ENCODE data around the gene EPHA2. TPM values are rescaled to one million over a fixed set of nuclear protein-coding genes. Genes with fewer than 3 reads are reported as not detected.

EPHA2 gene
- polyA plus RNA-seq (2013, experiment 1 of 4) = 28.0 TPM
- polyA plus RNA-seq (2013, experiment 2 of 4) = 24.0 TPM
- polyA plus RNA-seq (2013, experiment 3 of 4) = 17.4 TPM
- 17.6 TPM for polyA plus RNA-seq (2013, experiment 4 of 4)

GRCh38 chr1:16155537-16156410 lies at the start of gene EPHA2:
Gene EPHA2 (minus strand): TSS chr1:16156069. CDS start chr1:16155932, 137 bp downstream.
- Histone ChIP-seq H3K27me3 (ENCODE audit: control insufficient read depth, insufficient read depth, low read length, poor library complexity, severe bottlenecking) (peaks cover 24% of the 10 kb centered on the region), H3K36me3 (ENCODE audit: control insufficient read depth, insufficient read depth, low read length) (no peaks in the 10 kb centered on the region), H3K4me3 (ENCODE audit: insufficient read depth, low read depth, low read length) (peak within 1 kb of the TSS; percentile 67), H3K4me1 (ENCODE audit: control insufficient read depth, insufficient read depth, low read length) (peaks cover 46% of the 10 kb centered on the region), H3K9me3 (ENCODE audit: control insufficient read depth, low read length) (no peaks in the 10 kb centered on the region), H3K27ac (ENCODE audit: insufficient read depth, low read depth, low read length, poor library complexity, severe bottlenecking) (peak within 1 kb of the TSS; percentile 57)
- 0 to 1% methylated on average over 89 of the region's 89 CpGs for WGBS, 2 experiments

DNA sequence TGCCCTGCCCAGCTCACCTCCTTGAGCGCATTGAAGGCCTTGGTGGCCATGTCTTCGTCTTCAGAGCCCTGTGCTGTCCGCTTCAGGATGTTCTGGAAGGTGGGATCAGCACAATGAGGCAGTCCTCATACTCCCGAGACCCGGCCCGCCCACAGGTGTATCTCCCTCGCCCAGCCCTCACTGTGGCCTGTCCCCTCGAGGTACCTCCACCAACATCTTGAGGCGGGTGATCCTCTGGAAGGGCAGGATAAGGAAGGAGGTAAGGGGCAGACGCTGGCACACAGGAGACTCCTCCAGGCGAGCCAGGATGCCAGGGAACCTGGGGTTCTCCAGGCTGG lies 49.4 kb upstream of the EPHA2 start:
- 88 to 89% methylated on average over 11 of the region's 11 CpGs for WGBS, 2 experiments

DNA sequence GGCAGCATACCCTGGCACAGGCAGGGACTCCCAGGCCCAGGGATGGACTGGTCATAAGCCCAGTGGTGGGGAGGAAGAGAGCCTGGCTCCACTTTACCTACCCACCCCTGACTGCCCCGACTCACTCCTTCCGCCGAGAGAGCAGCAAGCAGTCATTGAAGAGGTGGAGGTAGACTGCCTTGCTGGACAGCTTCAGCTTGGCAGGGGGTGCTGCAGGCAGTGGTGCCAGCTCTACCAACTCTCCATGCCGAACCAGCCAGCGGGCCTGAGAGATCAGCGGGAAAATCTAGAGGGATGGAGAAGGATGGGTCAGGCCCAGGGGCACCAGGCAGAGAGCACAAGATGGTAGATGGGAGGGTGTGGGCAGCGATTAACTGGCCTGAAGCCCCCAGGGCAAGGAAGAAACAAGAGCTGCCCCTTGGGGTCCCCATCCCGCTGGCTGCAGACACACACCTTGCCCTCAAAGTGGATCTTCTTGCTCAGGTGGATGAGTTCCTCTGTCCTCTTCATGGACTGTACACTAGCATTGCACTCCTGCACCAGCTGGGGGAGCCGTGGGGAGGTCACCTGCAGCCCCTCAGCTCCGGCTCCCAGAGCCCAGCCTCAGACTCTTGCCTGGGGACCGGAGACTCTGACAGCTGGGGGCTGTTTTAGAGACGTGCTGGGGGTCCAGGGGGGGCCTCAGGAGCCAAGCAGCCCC lies 48.9 kb upstream of the EPHA2 start:
- Histone ChIP-seq H3K9me3 (ENCODE audit: control insufficient read depth, low read length) (no peaks in the 10 kb centered on the region), H3K27me3 (ENCODE audit: control insufficient read depth, insufficient read depth, low read length, poor library complexity, severe bottlenecking) (peaks cover 19% of the 10 kb centered on the region), H3K4me1 (ENCODE audit: control insufficient read depth, insufficient read depth, low read length) (peaks cover 9% of the 10 kb centered on the region), H3K27ac (ENCODE audit: insufficient read depth, low read depth, low read length, poor library complexity, severe bottlenecking) (no peak overlapping the region), H3K4me3 (ENCODE audit: insufficient read depth, low read depth, low read length) (no peak overlapping the region), H3K36me3 (ENCODE audit: control insufficient read depth, insufficient read depth, low read length) (no peaks in the 10 kb centered on the region)
- WGBS, 2 experiments = 77 to 82% methylated on average over 12 of the region's 12 CpGs

More for the DNA sequence above, 49.4 kb upstream of the EPHA2 start:
- H3K27ac ChIP-seq (ENCODE audit: insufficient read depth, low read depth, low read length, poor library complexity, severe bottlenecking) = no peak overlapping the region
- H3K36me3 ChIP-seq (ENCODE audit: control insufficient read depth, insufficient read depth, low read length) = no peaks in the 10 kb centered on the region
- H3K4me3 ChIP-seq (ENCODE audit: insufficient read depth, low read depth, low read length) = no peak overlapping the region
- no peaks in the 10 kb centered on the region for H3K9me3 ChIP-seq (ENCODE audit: control insufficient read depth, low read length)
- H3K4me1 ChIP-seq (ENCODE audit: control insufficient read depth, insufficient read depth, low read length) = peaks cover 12% of the 10 kb centered on the region
- H3K27me3 ChIP-seq (ENCODE audit: control insufficient read depth, insufficient read depth, low read length, poor library complexity, severe bottlenecking) = peaks cover 19% of the 10 kb centered on the region

- WGBS, 2 experiments = 88 to 96% methylated on average over 2 of the region's 2 CpGs
- Histone ChIP-seq H3K4me3 (ENCODE audit: insufficient read depth, low read depth, low read length) (no peak overlapping the region), H3K27me3 (ENCODE audit: control insufficient read depth, insufficient read depth, low read length, poor library complexity, severe bottlenecking) (peaks cover 19% of the 10 kb centered on the region), H3K36me3 (ENCODE audit: control insufficient read depth, insufficient read depth, low read length) (no peaks in the 10 kb centered on the region), H3K9me3 (ENCODE audit: control insufficient read depth, low read length) (no peaks in the 10 kb centered on the region), H3K4me1 (ENCODE audit: control insufficient read depth, insufficient read depth, low read length) (peaks cover 7% of the 10 kb centered on the region), H3K27ac (ENCODE audit: insufficient read depth, low read depth, low read length, poor library complexity, severe bottlenecking) (no peak overlapping the region)
Observed at GRCh38 chr1:16204216-16204615, 48.3 kb upstream of the EPHA2 start.

- Histone ChIP-seq H3K9me3 (ENCODE audit: control insufficient read depth, low read length) (no peaks in the 10 kb centered on the region), H3K4me3 (ENCODE audit: insufficient read depth, low read depth, low read length) (no peak overlapping the region), H3K27ac (ENCODE audit: insufficient read depth, low read depth, low read length, poor library complexity, severe bottlenecking) (no peak overlapping the region), H3K36me3 (ENCODE audit: control insufficient read depth, insufficient read depth, low read length) (no peaks in the 10 kb centered on the region), H3K27me3 (ENCODE audit: control insufficient read depth, insufficient read depth, low read length, poor library complexity, severe bottlenecking) (peaks cover 15% of the 10 kb centered on the region), H3K4me1 (ENCODE audit: control insufficient read depth, insufficient read depth, low read length) (peaks cover 7% of the 10 kb centered on the region)
- 75 to 82% methylated on average over 3 of the region's 3 CpGs for WGBS, 2 experiments
Observed at GRCh38 chr1:16203550-16203949, 47.7 kb upstream of the EPHA2 start.

DNA sequence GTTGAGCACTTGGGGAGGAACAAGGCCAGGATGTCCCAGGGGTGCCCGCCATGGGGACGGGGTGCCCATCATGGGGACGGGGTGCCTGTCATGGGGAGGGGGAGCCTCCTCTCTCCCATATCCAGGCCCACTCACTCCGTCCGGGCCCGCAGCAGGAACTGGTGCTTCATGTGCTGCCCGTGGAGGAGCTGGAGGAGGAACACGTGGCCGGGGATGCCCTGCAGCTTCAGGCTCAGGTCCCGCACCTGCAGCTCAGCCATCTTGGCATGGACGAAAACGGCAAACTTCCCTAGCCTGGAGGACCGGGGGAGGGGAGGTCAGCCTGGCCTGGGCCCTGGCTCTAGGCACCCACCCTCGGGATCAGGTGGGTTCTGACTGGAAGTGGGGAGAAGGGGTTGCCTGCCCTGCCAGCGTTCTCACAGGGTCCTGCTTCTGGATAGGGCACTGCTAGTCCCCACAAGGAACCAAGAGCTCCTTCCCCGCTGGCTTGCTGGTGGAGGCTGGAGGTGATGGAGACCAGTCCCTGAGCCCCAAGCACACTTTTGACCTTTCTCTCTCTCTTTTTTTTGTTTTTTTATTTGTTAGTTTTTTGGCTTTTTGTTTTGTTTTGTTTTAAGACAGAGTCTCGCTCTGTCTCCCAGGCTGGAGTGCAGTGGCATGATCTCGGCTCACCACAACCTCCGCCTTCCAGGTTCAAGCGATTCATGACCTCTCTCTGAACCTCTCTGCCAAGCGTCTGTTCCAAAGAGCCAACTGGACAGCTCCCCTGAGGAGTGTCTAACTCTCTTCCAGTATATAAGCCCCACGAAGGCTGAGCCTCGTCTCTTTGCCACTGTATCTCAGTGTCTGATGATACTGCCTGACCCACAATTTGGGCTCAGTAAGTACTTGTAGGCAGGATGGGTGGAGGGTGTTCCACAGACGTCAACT lies 46.7 kb upstream of the EPHA2 start:
- Histone ChIP-seq H3K27ac (ENCODE audit: insufficient read depth, low read depth, low read length, poor library complexity, severe bottlenecking) (no peak overlapping the region), H3K4me1 (ENCODE audit: control insufficient read depth, insufficient read depth, low read length) (peaks cover 7% of the 10 kb centered on the region), H3K4me3 (ENCODE audit: insufficient read depth, low read depth, low read length) (no peak overlapping the region), H3K27me3 (ENCODE audit: control insufficient read depth, insufficient read depth, low read length, poor library complexity, severe bottlenecking) (peaks cover 6% of the 10 kb centered on the region), H3K9me3 (ENCODE audit: control insufficient read depth, low read length) (no peaks in the 10 kb centered on the region), H3K36me3 (ENCODE audit: control insufficient read depth, insufficient read depth, low read length) (no peaks in the 10 kb centered on the region)
- 91 to 93% methylated on average over 24 of the region's 24 CpGs for WGBS, 2 experiments

DNA sequence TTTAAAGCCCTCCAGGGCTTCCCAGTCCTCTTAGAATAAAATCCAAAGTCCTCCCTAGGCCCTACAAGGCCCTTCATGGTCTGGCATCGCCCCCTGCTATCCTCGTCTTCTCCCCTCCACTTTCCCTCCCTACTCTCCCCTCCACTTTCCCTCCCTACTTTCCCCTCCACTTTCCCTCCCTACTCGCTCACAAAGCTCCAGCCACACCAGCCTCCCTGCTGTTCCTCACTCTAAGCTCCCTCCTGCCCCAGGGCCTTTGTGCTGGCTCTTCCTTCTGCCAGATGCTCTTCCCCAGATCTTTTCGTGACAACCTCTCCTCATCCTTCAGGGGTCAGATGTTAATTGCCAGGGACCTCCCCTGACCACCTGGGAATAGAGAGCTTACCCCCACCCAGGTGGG lies 43.8 kb upstream of the EPHA2 start:
- H3K4me1 ChIP-seq (ENCODE audit: control insufficient read depth, insufficient read depth, low read length) = no peaks in the 10 kb centered on the region
- no peak overlapping the region for H3K4me3 ChIP-seq (ENCODE audit: insufficient read depth, low read depth, low read length)
- no peaks in the 10 kb centered on the region for H3K27me3 ChIP-seq (ENCODE audit: control insufficient read depth, insufficient read depth, low read length, poor library complexity, severe bottlenecking)
- H3K27ac ChIP-seq (ENCODE audit: insufficient read depth, low read depth, low read length, poor library complexity, severe bottlenecking) = no peak overlapping the region
- no peaks in the 10 kb centered on the region for H3K9me3 ChIP-seq (ENCODE audit: control insufficient read depth, low read length)
- no peaks in the 10 kb centered on the region for H3K36me3 ChIP-seq (ENCODE audit: control insufficient read depth, insufficient read depth, low read length)
- 64 to 75% methylated on average over 4 of the region's 4 CpGs for WGBS, 2 experiments

- no peaks in the 10 kb centered on the region for H3K27me3 ChIP-seq (ENCODE audit: control insufficient read depth, insufficient read depth, low read length, poor library complexity, severe bottlenecking)
- H3K4me3 ChIP-seq (ENCODE audit: insufficient read depth, low read depth, low read length) = no peak overlapping the region
- no peaks in the 10 kb centered on the region for H3K9me3 ChIP-seq (ENCODE audit: control insufficient read depth, low read length)
- H3K36me3 ChIP-seq (ENCODE audit: control insufficient read depth, insufficient read depth, low read length) = no peaks in the 10 kb centered on the region
- no peaks in the 10 kb centered on the region for H3K4me1 ChIP-seq (ENCODE audit: control insufficient read depth, insufficient read depth, low read length)
- 77 to 92% methylated on average over 1 of the region's 1 CpG for WGBS, 2 experiments
- H3K27ac ChIP-seq (ENCODE audit: insufficient read depth, low read depth, low read length, poor library complexity, severe bottlenecking) = no peak overlapping the region
Observed at GRCh38 chr1:16199157-16199501, 43.3 kb upstream of the EPHA2 start.

DNA sequence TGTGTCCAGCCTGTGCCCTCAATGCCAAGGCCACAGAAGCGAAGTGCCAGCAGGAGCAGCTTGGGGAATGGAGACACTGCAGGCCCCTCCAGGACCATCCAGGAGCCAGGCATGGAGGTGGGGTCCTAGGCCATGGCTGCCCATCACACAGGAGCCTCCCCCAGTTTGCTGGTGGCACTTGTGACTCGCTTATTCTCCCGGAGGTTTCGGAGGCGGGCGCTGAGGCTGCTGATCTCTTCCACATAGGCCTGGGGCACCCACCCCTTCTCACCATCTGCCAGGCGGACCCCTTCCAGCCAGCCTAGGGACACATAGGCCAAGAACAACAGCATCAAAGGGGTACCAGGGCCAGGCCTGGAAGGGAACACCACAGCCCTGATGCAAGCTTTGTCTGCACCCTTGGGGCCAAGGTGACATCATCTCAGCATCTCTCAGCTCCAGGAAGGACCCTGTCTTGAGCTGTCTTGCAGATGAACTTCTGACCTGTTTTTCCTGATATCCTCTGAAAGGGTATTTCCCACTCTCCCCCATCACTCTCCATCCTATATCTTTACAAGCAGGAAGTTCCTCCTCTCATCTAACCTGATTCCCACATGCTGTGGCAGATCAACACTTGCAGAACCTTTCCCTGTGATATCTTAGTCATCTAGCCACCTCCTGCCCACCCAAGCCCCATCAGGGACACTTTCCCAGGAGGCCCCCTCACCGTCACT lies 42.7 kb upstream of the EPHA2 start:
- Histone ChIP-seq H3K27me3 (ENCODE audit: control insufficient read depth, insufficient read depth, low read length, poor library complexity, severe bottlenecking) (no peaks in the 10 kb centered on the region), H3K9me3 (ENCODE audit: control insufficient read depth, low read length) (no peaks in the 10 kb centered on the region), H3K4me3 (ENCODE audit: insufficient read depth, low read depth, low read length) (no peak overlapping the region), H3K4me1 (ENCODE audit: control insufficient read depth, insufficient read depth, low read length) (no peaks in the 10 kb centered on the region), H3K36me3 (ENCODE audit: control insufficient read depth, insufficient read depth, low read length) (no peaks in the 10 kb centered on the region), H3K27ac (ENCODE audit: insufficient read depth, low read depth, low read length, poor library complexity, severe bottlenecking) (no peak overlapping the region)
- 94 to 95% methylated on average over 8 of the region's 8 CpGs for WGBS, 2 experiments

All from ectodermal cell (in vitro differentiated cells).